NCI-H2107 treated with DMSO at 0.1 percent for 48 hours (cell line): ENCODE data around the gene HECTD2.
"Not testable (repeated sequence)": the region's sequence is repeated elsewhere in the genome, so short reads cannot be mapped to it uniquely, and the experiment has no call there.

Experiments used
- DNase-seq: peaks from one replicate; lab custom pipeline; 2025; ENCODE audit not compliant: unreplicated experiment; lab: John Stamatoyannopoulos, UW

Gene HECTD2

GRCh38 chr10:91536733-91537132, 126.6 kb downstream of the HECTD2 start:
- DNase-seq = no peak

GRCh38 chr10:91537614-91538383, 127.7 kb downstream of the HECTD2 start:
- DNase-seq = no peak

GRCh38 chr10:91539930-91540329, 129.8 kb downstream of the HECTD2 start:
- DNase-seq = no peak

GRCh38 chr10:91540733-91541132, 130.6 kb downstream of the HECTD2 start:
- DNase-seq = no peak

- DNase-seq = no peak
Observed at GRCh38 chr10:91541481-91541880, 131.3 kb downstream of the HECTD2 start.

- no peak for DNase-seq
Observed at GRCh38 chr10:91545384-91545783, 135.2 kb downstream of the HECTD2 start.

GRCh38 chr10:91545838-91546237, 135.7 kb downstream of the HECTD2 start:
- no peak for DNase-seq

GRCh38 chr10:91549262-91549661, 139.1 kb downstream of the HECTD2 start:
- no peak for DNase-seq

- DNase-seq = no peak
Observed at GRCh38 chr10:91550021-91550420, 139.9 kb downstream of the HECTD2 start.

- peak; percentile 8 for DNase-seq
Observed at GRCh38 chr10:91551856-91552255, 141.7 kb downstream of the HECTD2 start.

- no peak for DNase-seq
Observed at GRCh38 chr10:91552274-91553095, 142.3 kb downstream of the HECTD2 start.

GRCh38 chr10:91555455-91555854, 145.3 kb downstream of the HECTD2 start:
- no peak for DNase-seq

GRCh38 chr10:91556691-91557566, 146.8 kb downstream of the HECTD2 start:
- no peak for DNase-seq

- no peak for DNase-seq
Observed at GRCh38 chr10:91557651-91558111, 147.5 kb downstream of the HECTD2 start.

GRCh38 chr10:91558473-91558872, 148.3 kb downstream of the HECTD2 start:
- no peak for DNase-seq

- no peak for DNase-seq
Observed at GRCh38 chr10:91559169-91559568, 149.0 kb downstream of the HECTD2 start.

GRCh38 chr10:91559750-91560149, 149.6 kb downstream of the HECTD2 start:
- no peak for DNase-seq

- DNase-seq = not testable (repeated sequence)
Observed at GRCh38 chr10:91560827-91561226, 150.7 kb downstream of the HECTD2 start.

- DNase-seq = no peak
Observed at GRCh38 chr10:91562839-91563581, 152.9 kb downstream of the HECTD2 start.

- no peak for DNase-seq
Observed at GRCh38 chr10:91564026-91564425, 153.9 kb downstream of the HECTD2 start.
